Mucosa of gallbladder (tissue), 1 donor: ENCODE measurements around the gene ZNF438. TPM values are rescaled to one million over a fixed set of nuclear protein-coding genes. Genes with fewer than 3 reads are reported as not detected.

Source experiments
- DNase-seq: peaks from one replicate; pipeline ENCODE4 v3.0.0-alpha.2; 2020; ENCODE audit warnings: low spot score
- total RNA-seq: library from RNA; stranded (reverse); gene quantifications from one replicate; pipeline ENCODE4 v1.2.1, GENCODE V29; 2021
- donor health status: DM: no; HTN: no; CAD: no.

The ZNF438 gene
- total RNA-seq, 1 donor from 2014 or later = 7.8 TPM

- DNase-seq = no peak
Measured at GRCh38 chr10:30825495-30825894, 206.2 kb downstream of the ZNF438 start.

GRCh38 chr10:30825022-30825421 lies 206.6 kb downstream of the ZNF438 start:
- no peak for DNase-seq

DNA sequence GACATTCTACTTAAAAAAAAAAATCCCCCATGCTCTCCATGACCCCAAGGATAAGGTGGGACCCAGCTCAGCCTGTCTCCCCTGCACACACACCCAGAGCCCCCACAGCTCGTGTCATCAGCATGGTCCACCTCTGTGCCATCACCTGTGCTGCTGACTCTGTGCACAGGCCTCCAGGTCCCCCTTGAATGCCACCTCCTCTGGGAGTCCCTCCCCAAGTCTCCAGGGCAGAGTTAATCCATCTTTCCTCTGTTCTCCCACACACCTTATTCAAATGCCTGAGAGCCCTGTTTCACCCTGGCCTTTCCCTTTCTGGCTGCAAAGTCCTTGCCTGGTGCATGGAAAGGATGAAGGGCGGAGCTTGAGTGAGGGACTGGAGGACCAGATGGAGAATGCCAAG lies 208.0 kb downstream of the ZNF438 start:
- DNase-seq = no peak

GRCh38 chr10:30822693-30823465 lies 208.8 kb downstream of the ZNF438 start:
- no peak for DNase-seq

DNA sequence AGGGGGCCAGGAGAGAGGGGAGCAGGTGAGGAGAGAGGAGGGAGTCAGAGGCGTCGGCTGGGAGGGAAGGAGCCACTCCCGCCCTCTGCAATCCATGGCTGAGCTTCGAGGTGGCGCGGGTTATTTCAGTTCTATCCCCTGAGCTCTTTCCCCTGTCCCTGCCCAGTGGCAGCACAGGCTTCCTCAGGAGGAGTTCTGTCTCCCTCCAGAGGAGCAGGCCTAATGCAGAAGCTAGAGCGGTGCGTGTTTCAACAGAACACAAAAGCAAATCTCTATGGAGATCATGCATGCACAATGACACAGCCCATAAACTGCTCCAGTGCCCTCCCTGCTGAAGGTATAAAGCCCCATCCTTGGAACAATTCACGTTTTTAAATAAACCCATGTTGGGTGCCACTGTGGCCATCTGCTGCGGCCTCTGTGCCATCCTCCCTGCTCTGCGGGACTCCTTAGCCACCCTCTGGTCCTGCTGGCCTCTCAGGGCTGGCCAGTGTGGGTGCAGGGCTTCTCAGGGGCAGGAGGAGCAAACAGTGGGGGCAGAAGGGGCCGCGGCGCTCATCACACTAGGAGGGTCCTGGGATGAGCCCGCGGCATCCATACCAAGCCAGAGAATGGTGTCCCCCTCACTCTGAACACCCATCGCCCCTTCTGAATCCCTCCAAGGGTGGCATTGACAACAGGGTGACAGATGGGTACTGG lies 209.5 kb downstream of the ZNF438 start:
- DNase-seq = no peak

- no peak for DNase-seq
Measured at GRCh38 chr10:30821261-30821993, 210.2 kb downstream of the ZNF438 start.

DNA sequence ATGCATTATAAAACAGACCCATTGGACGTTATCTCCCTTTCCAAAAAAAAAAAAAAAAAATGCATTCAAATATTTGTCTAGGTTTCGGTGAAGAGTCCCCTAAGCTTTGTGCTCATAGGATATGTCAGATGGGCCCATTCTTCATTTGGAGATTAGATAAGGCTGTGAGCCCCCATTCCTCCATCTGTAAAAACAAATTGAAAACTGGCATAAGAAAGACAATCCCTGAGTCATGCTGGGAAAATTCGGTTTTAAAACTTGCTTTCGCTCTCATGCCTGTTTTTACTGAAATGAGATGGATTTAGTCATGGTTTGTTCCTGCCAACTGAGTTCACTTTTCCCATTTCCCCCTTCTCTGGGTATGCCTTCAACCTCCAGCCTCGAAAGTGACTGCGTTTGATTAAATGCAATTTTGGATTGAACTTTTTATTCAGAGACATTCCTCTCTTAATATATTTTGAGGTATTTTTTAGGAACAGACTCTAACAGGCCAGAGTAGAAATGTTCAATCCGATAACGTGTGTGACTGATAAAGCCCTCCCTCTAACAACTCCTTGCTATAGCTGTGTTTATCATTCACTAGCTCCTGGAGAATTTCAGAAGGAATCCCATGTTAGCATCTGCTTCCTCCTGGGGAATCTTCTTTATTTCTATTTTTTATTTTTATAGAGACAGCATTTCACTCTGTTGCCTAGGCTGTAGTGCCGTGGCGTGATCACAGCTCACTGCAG lies 211.2 kb downstream of the ZNF438 start:
- no peak for DNase-seq

DNA sequence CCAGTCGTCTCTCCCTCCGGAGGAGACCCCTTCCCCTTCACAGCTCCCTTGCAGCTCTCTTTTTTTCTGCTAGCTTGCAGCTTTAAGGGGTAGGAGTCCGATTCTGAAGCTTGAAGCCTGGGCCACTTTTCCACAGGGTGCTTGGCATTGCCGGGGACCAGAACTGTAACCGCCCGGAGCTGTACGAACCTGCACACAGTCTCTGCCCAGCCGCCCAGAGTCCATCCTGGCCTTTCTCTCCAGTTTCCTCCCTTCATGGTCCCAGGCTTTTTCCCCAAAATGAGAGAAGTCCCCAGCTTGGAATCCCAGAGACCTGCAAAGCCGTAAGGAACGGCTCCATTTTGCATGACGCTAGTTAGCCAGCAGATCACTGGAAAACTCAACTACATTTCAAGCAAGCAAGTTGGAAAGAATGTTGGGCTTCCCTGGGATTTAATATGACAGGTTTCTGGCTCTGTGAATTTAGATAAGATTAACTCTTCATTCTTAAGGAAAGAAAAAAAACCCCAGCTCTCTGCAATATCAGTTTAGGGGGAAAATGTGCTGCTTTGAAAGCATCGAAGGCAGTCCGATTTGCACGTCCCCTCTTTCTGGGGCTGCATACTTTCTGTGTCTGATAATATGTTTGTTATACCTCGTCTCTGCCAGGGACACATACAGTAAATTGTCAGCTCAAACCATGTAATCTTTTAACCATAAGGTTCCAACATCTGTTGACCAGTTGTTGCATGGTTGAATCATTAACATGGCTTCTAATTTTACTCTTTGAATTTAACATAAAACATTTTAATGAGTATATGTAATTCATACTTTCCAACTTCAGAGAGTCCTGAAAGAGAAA lies 212.1 kb downstream of the ZNF438 start:
- no peak for DNase-seq

DNA sequence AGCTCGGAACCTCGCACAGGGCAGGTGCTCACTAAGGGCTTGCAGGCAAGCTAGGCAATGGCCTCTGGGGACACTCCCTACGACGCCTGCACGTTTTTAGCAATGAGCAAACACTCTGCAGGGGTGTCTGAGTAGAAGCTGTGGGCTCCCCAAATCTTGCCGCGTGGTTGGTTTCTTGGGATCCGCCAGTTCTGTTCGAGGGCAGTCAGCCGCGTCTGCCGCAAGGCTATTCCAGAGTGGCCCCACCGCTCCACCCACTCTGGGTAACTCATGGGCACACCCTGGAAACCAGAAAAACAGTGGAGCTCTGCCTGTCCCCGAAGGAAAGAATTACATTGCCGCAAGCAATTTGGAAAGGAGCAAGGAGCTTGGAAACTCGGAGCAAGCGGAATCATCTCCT lies 212.8 kb downstream of the ZNF438 start:
- no peak for DNase-seq

GRCh38 chr10:30818010-30818660 lies 213.5 kb downstream of the ZNF438 start:
- DNase-seq = no peak

GRCh38 chr10:30817541-30817940 lies 214.1 kb downstream of the ZNF438 start:
- DNase-seq = no peak

DNA sequence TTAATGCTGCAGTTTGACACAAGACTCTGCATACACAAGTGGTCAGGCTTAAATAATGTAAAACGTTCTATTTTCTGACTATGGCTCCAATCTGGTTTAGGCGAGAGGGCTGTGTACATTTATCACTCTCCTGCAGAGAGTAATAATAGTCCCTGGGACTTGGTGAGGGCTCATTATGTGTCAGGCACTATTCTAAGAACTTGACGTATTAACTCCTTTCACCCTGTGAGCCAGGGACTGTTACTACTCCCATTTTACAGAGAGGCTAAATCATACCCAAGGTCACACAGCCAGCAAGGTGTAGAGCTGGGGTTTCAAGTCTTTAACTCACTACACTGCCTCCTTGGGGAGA lies 214.9 kb downstream of the ZNF438 start:
- no peak for DNase-seq

DNA sequence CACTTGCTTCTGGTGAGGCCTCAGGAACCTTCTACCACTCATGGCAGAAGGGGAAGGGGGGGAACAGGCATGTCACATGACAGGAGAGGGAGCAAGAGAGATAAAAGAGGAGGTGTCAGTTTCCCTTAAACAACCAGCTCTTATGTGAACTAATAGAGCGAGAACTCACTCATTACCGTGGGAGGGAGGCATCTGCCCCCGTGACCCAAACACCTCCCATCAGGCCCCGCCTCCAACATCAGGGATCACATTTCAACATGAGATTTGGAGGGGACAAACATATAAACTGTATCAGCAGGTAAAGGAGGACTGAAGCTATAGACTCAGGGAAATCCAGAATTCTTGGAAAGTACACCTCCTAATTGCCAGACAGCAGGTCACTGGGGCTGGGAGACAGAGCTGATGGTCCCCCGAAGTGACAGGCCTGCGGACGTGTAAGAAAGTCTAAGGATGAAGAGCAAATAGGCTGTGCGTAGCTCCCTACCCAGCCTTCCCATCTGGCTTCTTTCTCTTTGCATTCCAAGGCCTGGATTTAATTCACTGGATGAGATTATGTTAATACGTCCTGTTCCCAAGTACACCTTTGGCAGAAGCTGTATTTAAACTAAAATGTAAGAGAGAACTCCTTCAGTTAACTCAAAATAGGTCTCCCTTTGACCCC lies 215.4 kb downstream of the ZNF438 start:
- DNase-seq = no peak

DNA sequence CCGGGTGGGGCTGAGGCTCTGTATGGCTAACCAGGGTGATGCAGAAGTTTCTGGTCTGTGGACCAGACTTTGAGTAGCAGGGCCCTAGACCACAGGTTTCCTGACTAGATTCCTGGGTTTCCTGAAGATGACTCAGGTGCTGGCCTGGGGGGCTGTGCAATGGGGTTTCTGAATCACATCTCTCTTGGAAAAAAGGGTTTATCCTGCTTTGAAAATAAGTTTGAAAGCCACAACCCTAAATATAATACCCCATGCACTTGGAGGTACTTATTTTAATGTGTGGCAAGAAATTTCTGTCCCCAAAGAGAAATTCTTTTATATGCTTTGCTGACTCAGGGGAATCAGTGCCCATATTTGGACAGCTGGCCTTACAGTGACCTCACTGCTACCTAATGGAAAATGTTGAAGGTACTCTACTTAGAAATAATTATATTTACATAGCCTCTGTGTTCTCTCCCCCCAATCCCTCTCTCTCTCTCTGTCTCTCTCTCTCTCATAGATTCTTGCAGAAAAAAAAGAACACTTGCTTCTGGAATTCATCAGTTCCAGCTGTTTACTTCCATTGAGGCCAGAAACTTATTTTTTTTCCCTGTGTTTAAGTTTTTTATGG lies 217.7 kb downstream of the ZNF438 start:
- DNase-seq = no peak

DNA sequence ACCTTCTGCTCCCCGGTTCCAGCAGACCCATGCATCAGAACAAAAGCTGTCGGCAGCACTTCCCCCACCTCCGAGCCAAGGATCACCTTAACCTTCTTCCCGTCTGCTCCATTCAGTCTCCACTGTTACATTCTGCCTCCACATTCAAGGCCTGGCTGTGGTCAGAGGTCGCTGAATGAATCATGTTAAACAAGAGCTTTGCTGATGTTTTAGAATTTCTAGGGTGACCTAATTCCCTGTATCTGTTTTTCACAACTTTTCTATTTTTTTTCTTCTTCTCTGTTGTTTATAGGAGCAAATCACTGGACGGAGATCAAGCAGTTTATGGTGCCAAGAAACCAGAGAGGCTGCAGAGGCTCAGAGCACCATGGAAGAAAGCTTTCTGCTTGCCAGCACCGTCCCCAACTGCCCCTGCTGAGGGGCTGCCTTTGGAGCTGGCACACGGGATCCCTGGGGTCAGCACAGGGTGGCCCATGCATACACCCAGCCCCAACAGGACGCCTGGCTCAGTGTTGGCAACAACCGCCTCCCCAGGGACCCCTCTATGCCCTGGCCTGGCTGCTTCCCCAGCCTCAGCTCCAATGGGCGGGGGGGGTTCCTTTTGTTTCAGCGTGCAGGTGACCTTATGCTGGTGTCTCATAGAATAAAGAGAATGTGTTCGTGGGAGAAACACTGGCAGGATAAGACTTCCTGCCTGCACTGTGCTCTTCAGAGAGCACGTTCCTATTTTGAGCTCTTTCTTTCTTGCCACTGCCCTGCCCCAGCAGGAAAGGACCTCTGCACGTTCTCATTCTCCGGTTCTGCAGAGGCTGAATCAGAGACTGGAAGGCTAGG lies 219.4 kb downstream of the ZNF438 start:
- DNase-seq = peak; percentile 46

DNA sequence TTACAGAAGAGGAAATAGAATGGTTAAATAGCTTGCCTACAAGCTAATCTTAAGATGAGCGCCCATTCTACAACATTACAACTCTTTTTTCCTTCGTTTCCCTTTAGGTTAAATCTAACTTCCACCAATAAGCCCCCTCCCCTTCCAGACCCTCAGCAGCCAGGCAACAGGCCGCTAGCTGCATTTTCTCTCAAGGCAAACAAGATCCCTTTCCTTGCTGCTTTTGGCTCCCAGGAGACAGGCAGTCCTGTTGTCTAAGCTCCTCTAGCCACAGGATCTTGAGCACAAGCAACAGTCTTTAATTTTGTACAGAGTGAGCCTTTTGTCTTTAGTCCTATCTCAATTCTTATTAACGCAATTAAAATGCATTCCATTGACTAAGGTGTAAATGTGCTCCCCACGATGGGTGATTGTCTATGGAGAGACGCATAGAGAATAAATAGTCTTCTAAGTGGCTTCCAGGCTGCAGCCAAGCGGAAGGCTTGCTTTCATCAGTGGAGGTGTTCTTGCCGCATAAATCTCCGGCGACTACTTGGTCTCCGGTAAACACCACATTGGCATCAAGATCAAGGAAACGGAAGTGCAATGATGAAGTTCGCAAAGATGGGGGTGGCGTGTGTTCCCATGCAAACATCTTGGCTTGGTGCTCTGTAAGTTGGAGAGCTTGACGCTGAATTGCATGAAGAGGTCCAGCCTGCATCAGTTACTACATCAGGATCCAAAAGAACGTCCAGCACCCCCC lies 220.2 kb downstream of the ZNF438 start:
- DNase-seq = peak; percentile 29

DNA sequence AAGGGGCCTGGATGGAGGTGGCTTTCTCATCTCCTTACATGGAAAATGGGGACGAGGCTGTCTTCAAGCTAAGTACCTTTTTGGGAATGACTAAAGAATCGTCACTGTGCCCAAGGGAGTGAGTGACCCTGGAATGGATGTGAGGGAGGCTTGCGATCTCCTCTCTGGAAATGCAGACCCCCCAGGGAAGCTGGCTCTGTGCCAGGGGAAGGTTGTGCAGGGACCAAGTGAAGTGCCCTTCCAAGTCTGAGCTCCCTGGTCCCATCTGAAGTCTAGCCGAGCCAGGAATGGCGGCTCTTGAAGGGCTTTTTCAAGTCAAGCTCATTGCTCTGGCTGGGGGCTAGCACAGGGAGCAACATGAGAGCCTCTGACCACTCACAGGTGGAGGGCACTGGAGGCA lies 221.2 kb downstream of the ZNF438 start:
- DNase-seq = no peak

GRCh38 chr10:30806850-30807249 lies 224.8 kb downstream of the ZNF438 start:
- no peak for DNase-seq
